Testis (tissue), 2 donors: ENCODE data around the gene GFRA3.

Experiments
- POLR2A ChIP-seq: fragments of 450-650 bp; IDR thresholded peaks from one replicate; pipeline ENCODE4 v1.6.1; 2017; ENCODE audit warnings: antibody characterized with exemption, mild to moderate bottlenecking, moderate library complexity
- TF ChIP-seq, protein P1 (sequence below), 3 experiments: fragments of 450-650 bp in 2 of 3; fragments of 200-600 bp in 1 of 3; sonication (generic) in 1 of 3; IDR thresholded peaks; one replicate each; pipeline ENCODE4 v1.5.1; 2016 to 2019; ENCODE audit warnings: antibody characterized with exemption in 3 of 3, mild to moderate bottlenecking in 2 of 3, moderate library complexity in 1 of 3

DNA sequence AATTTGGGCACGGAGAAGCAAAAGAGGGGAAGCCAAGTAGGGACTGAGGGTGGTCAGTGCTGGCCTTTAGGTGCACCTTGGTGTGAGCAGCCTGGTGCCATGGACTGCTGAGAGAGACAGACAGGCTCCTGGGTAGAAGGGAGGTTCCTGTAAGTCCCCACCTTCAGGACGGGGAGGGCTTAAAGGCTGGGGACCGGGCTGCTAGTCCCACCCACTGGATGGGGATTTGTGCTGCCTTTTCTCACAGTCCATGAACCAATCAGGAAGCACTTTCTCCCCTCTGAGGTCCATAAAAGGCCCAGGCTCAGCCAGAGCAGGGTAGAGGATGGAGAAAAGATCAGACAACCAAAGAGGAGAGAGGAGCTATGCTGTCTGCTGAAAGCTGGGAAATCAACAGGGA, 41.9 kb upstream of the GFRA3 start:
- TF ChIP-seq POLR2A = no peak
- TF ChIP-seq, protein P1, sequence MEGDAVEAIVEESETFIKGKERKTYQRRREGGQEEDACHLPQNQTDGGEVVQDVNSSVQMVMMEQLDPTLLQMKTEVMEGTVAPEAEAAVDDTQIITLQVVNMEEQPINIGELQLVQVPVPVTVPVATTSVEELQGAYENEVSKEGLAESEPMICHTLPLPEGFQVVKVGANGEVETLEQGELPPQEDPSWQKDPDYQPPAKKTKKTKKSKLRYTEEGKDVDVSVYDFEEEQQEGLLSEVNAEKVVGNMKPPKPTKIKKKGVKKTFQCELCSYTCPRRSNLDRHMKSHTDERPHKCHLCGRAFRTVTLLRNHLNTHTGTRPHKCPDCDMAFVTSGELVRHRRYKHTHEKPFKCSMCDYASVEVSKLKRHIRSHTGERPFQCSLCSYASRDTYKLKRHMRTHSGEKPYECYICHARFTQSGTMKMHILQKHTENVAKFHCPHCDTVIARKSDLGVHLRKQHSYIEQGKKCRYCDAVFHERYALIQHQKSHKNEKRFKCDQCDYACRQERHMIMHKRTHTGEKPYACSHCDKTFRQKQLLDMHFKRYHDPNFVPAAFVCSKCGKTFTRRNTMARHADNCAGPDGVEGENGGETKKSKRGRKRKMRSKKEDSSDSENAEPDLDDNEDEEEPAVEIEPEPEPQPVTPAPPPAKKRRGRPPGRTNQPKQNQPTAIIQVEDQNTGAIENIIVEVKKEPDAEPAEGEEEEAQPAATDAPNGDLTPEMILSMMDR (IDR thresholded peaks at IDR 0.05) = no peak
